Upper lobe of left lung (tissue), 6 donors: ENCODE results near the gene GASK1A. TPM values are rescaled to one million over a fixed set of nuclear protein-coding genes. Genes with fewer than 3 reads are reported as not detected.

Experiments used
- ATAC-seq, 2 donors: fragments of 200-7000 bp; cut with Tn5 transposase; one replicate each; pipeline ENCODE4 v1.9.1; 2022; ENCODE audit warnings: mild to moderate bottlenecking in 2 of 2, moderate library complexity in 2 of 2; ENCODE audit not compliant: low FRiP score in 2 of 2
- DNase-seq, 2 donors: peaks; one replicate each; pipeline ENCODE4 v3.0.0-alpha.2; 2019 to 2020
- H3K27ac ChIP-seq, 4 donors: fragments of 200-600 bp; sonication (generic); one replicate each; pipeline ENCODE4 v1.5.1; 2016 to 2019
- H3K27me3 ChIP-seq, 4 donors: fragments of 200-600 bp; sonication (generic); one replicate each; pipeline ENCODE4 v1.5.1; 2017 to 2019
- H3K36me3 ChIP-seq, 4 donors: fragments of 200-600 bp; sonication (generic); one replicate each; pipeline ENCODE4 v1.5.1; 2016 to 2019
- H3K4me1 ChIP-seq, 4 donors: fragments of 200-600 bp; sonication (generic); one replicate each; pipeline ENCODE4 v1.5.1; 2018 to 2019
- H3K4me3 ChIP-seq, 4 donors: fragments of 200-600 bp; sonication (generic); one replicate each; pipeline ENCODE4 v1.5.1; 2017 to 2019; ENCODE audit warnings: mild to moderate bottlenecking in 2 of 4, moderate library complexity in 1 of 4
- H3K9me3 ChIP-seq, 4 donors: fragments of 200-600 bp; sonication (generic); one replicate each; pipeline ENCODE4 v1.5.1; 2018 to 2019
- CTCF ChIP-seq, 6 experiments: fragments of 450-650 bp in 4 of 6; fragments of 200-600 bp in 2 of 6; sonication (generic) in 2 of 6; IDR thresholded peaks; one replicate each; pipeline ENCODE4 v1.5.1; 2016 to 2019; ENCODE audit warnings: antibody characterized with exemption in 6 of 6
- EP300 ChIP-seq, 4 donors: sonication (generic); formaldehyde crosslinking; IDR thresholded peaks; one replicate each; pipeline ENCODE4 v1.5.1; 2017; ENCODE audit warnings: antibody characterized with exemption in 4 of 4, control low read depth in 2 of 4
- POLR2A ChIP-seq, 4 donors: fragments of 450-650 bp; IDR thresholded peaks; one replicate each; pipeline ENCODE4 v1.5.1; 2016 to 2017; ENCODE audit warnings: antibody characterized with exemption in 4 of 4, mild to moderate bottlenecking in 2 of 4
- POLR2AphosphoS5 ChIP-seq, 2 donors: sonication (generic); formaldehyde crosslinking; IDR thresholded peaks; one replicate each; pipeline ENCODE4 v1.5.1; 2017; ENCODE audit warnings: antibody characterized with exemption in 2 of 2
- whole genome bisulfite sequencing, 2 donors: methylation state at CpG; one replicate each; pipeline ENCODE4 v1.1.5; 2017 to 2018; 5-methylcytosine and 5-hydroxymethylcytosine counted together
- total RNA-seq, 6 donors: library from RNA; depleted of rRNA in 4 of 6; stranded (reverse); fragments of >200 nt in 4 of 6; gene quantifications; one replicate each; pipeline versions ENCODE4 v1.1.0 to v1.2.1, GENCODE V29; 2016 to 2021
- donor health status: DM: no; HTN: no; CAD: no; lungs with moderate emphysema.
- donor health status: DM: no; HTN: yes; CAD: no; lungs with severe emphysema.

Gene GASK1A
- total RNA-seq, 6 donors from 2014 or later = 2.5 to 9.4 (median 7.7) TPM

GRCh38 chr3:43073836-43074220, 94.7 kb downstream of the GASK1A start:
- TF ChIP-seq CTCF (IDR thresholded peaks at IDR 0.05) (no peak), POLR2A (IDR thresholded peaks at IDR 0.05) (no peak), POLR2AphosphoS5 (IDR thresholded peaks at IDR 0.05) (no peak), EP300 (IDR thresholded peaks at IDR 0.05) (no peak)
- WGBS, 2 donors = 80 to 86% methylated on average over 3 to 5 of the region's 5 CpGs
- H3K27me3 ChIP-seq = no peaks in the 10 kb centered on the region
- DNase-seq (no peak), ATAC-seq (peak; percentile 12 to 13)
- peaks cover 0 to 9% (median 0%) of the 10 kb centered on the region in 4 donors for H3K36me3 ChIP-seq
- H3K27ac ChIP-seq = no peak overlapping the region
- no peak overlapping the region for H3K4me3 ChIP-seq
- no peaks in the 10 kb centered on the region for H3K9me3 ChIP-seq
- no peaks in the 10 kb centered on the region for H3K4me1 ChIP-seq

DNA sequence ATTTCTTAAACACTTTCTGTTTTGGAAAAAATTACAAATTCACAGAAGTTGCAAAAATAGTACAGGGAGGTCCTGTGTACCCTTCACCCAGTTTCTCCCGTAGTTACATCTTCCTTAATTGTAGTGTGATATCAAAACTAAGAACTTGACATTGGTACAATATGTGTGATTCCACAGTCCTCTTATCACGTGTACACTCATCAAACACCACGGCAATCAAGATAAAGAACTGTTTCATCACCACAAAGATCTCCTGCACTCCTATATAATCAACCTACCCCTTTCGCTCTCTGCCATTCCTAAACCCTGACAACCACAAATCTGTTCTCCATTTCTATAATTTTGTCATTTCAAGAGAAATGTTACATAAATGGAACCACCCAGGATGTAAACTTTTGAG, 95.4 kb downstream of the GASK1A start:
- 69 to 75% methylated on average over 4 of the region's 4 CpGs for WGBS, 2 donors
- Histone ChIP-seq H3K27me3 (no peaks in the 10 kb centered on the region), H3K4me3 (no peak overlapping the region), H3K9me3 (no peaks in the 10 kb centered on the region), H3K27ac (no peak overlapping the region), H3K36me3 (peaks cover 0 to 15% (median 3%) of the 10 kb centered on the region in 4 donors), H3K4me1 (no peaks in the 10 kb centered on the region)
- no peak for ATAC-seq
- no peak for TF ChIP-seq EP300 (IDR thresholded peaks at IDR 0.05)
- TF ChIP-seq POLR2A (IDR thresholded peaks at IDR 0.05) = no peak
- TF ChIP-seq POLR2AphosphoS5 (IDR thresholded peaks at IDR 0.05) = no peak
- no peak for TF ChIP-seq CTCF (IDR thresholded peaks at IDR 0.05)
- DNase-seq = no peak

DNA sequence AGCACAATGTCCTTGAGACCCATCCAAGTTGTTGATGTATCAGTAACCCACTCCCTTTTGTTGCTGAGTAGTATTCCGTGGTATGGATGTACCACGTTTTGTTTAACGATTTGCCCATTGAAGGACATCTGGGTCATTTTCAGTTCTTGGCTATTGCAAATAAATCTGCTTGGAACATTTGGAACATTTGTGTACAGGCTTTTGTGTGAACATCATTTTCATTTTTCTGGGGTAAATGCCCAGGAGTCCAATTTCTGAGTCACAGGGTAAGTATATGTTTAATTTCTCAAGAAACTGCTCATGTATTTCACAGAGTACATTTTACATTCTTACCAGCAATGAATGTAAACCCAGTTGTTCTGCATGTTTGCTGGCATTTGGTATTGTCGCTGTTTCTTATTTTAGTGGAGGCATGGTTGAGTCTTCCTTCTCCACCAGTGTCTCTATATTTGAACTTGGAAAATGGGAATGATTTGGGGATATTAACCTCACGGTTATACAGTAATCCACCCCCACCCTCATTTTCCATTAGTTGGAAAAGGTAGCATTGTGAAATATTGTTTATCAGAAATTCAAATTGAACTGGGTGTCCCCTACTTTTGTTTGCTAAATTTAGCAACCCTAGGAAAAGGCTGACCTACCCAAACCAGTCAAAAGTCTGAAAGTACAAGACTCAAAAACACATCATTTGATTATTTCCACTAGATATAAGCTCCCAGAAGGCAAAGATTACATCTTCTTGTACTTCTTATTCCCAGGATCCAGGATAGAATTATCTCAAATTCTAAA, 96.0 kb downstream of the GASK1A start:
- no peak for TF ChIP-seq CTCF (IDR thresholded peaks at IDR 0.05)
- no peak for TF ChIP-seq POLR2A (IDR thresholded peaks at IDR 0.05)
- TF ChIP-seq EP300 (IDR thresholded peaks at IDR 0.05) = no peak
- no peak for TF ChIP-seq POLR2AphosphoS5 (IDR thresholded peaks at IDR 0.05)
- Histone ChIP-seq H3K9me3 (no peaks in the 10 kb centered on the region), H3K27ac (no peak overlapping the region), H3K4me1 (no peaks in the 10 kb centered on the region), H3K4me3 (no peak overlapping the region), H3K36me3 (peaks cover 0 to 21% (median 8%) of the 10 kb centered on the region in 4 donors), H3K27me3 (no peaks in the 10 kb centered on the region)
- 92 to 95% methylated on average over 5 of the region's 5 CpGs for WGBS, 2 donors
- DNase-seq (no peak), ATAC-seq (no peak)

DNA sequence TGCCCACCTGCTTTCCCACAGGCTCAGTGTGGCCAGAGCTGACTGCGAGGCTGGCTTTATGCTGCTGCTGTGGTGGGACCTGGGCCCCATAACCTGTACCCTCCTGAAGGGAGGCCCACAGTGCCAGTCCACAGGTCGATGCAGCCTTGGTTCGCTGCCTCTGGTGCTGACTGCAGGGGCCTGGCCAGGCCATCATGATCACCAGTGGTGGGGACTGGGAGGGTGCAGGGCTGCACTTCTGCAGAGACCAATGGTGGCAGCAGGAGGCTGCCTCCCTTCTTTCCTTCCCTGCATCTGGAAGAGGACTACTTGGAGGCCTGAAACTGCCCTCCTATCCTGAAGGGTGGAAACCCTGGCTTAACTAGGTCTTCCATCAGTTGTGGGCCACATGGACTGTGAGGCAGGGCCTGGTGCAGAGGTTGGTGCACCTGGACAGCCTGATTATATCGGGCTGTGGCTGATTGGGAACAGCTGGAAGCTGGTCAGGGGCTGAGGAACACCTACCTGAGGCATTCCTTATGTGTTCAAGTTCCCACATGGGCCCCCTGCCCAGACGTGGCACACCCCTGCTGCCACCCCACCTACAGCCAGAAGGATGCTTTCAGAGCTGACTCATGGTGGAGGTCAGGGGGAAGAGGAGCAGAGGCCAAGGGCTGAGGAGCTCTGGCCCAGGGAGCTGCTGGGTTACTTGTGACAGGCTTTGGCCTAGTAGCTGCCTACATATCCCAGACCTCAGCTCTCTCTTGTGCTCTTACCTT, 97.0 kb downstream of the GASK1A start:
- Histone ChIP-seq H3K4me3 (no peak overlapping the region), H3K27me3 (no peaks in the 10 kb centered on the region), H3K4me1 (no peaks in the 10 kb centered on the region), H3K9me3 (no peaks in the 10 kb centered on the region), H3K36me3 (peaks cover 0 to 31% (median 18%) of the 10 kb centered on the region in 4 donors), H3K27ac (no peak overlapping the region)
- 85% methylated on average over 5 of the region's 5 CpGs for WGBS, 2 donors
- DNase-seq (peak in 1 of 2 donors; percentile 35), ATAC-seq (no peak)
- TF ChIP-seq CTCF (IDR thresholded peaks at IDR 0.05) (no peak), POLR2AphosphoS5 (IDR thresholded peaks at IDR 0.05) (no peak), EP300 (IDR thresholded peaks at IDR 0.05) (no peak), POLR2A (IDR thresholded peaks at IDR 0.05) (no peak)
